SK-N-SH (cell line): ENCODE data around the gene ABCG1. TPM values are rescaled to one million over a fixed set of nuclear protein-coding genes. Genes with fewer than 3 reads are reported as not detected.

Experiments used
- CTCF ChIA-PET: fragments of 300-600, 350-600 bp; formaldehyde crosslinking; extraction: SDS; loops from one replicate; lab custom pipeline; 2021; lab: Yijun Ruan, JAX
- POLR2A ChIA-PET: fragments of 350-600 bp; sonication (Branson Sonifier 250); formaldehyde crosslinking; extraction: SDS; loops from one replicate; lab custom pipeline; 2020; ENCODE audit warnings: antibody characterized with exemption, inconsistent platforms; lab: Yijun Ruan, JAX
- DNase-seq: peaks from one replicate; pipeline ENCODE4 v3.0.0; 2012
- H2AFZ ChIP-seq: fragments of 200-600 bp; sonication (generic); 2 replicates; pipeline ENCODE4 v1.8.1; 2016; ENCODE audit warnings: antibody characterized with exemption, mild to moderate bottlenecking, low read depth
- H3F3A ChIP-seq: fragments of 200-600 bp; sonication (generic); replicated peaks from 2 replicates; pipeline ENCODE3; 2016; ENCODE audit warnings: antibody characterized with exemption, mild to moderate bottlenecking; ENCODE audit not compliant: insufficient read depth
- H3K27ac ChIP-seq, 2 experiments: fragments of 200-500 bp in 1 of 2; fragments of 200-600 bp in 1 of 2; sonication (Bioruptor generic) in 1 of 2; sonication (generic), shearing (Covaris generic) in 1 of 2; 2 replicates each; pipeline versions ENCODE4 v1.5.1 to v1.6.1; 2014 to 2016; ENCODE audit warnings: low read depth in 2 of 2, inconsistent platforms in 1 of 2, low read length in 1 of 2, mild to moderate bottlenecking in 1 of 2, mixed read lengths in 1 of 2
- H3K27me3 ChIP-seq: fragments of 200-600 bp; sonication (generic), shearing (Covaris generic); 2 replicates; pipeline ENCODE4 v1.6.1; 2016; ENCODE audit warnings: mixed run types; ENCODE audit not compliant: insufficient read depth
- H3K36me3 ChIP-seq, 2 experiments: fragments of 200-500 bp in 1 of 2; fragments of 200-600 bp in 1 of 2; sonication (Bioruptor generic) in 1 of 2; sonication (generic) in 1 of 2; replicated peaks in 1 of 2; 2 replicates each; pipeline versions ENCODE3 to v1.5.1; 2014 to 2016; ENCODE audit warnings: low read length in 1 of 2, mild to moderate bottlenecking in 1 of 2; ENCODE audit not compliant: insufficient read depth in 2 of 2, control insufficient read depth in 1 of 2
- H3K4me1 ChIP-seq, 2 experiments: fragments of 200-500 bp in 1 of 2; fragments of 200-600 bp in 1 of 2; sonication (Bioruptor generic) in 1 of 2; sonication (generic), shearing (Covaris generic) in 1 of 2; 2 replicates each; pipeline versions ENCODE4 v1.5.1 to v1.6.1; 2014 to 2016; ENCODE audit warnings: low read depth in 1 of 2, low read length in 1 of 2, mixed run types in 1 of 2; ENCODE audit not compliant: insufficient read depth in 2 of 2, control insufficient read depth in 1 of 2
- H3K4me2 ChIP-seq: fragments of 200-600 bp; sonication (generic), shearing (Covaris generic); 2 replicates; pipeline ENCODE4 v1.6.1; 2017; ENCODE audit warnings: mixed run types
- H3K4me3 ChIP-seq, 2 experiments: fragments of 200-500 bp in 1 of 2; fragments of 200-600 bp in 1 of 2; sonication (Bioruptor generic) in 1 of 2; sonication (generic), shearing (Covaris generic) in 1 of 2; 2 replicates each; pipeline versions ENCODE4 v1.5.1 to v1.8.1; 2014 to 2016; ENCODE audit warnings: low read depth in 2 of 2, inconsistent platforms in 1 of 2, low read length in 1 of 2, mild to moderate bottlenecking in 1 of 2, mixed read lengths in 1 of 2, moderate library complexity in 1 of 2
- H3K79me2 ChIP-seq: fragments of 200-600 bp; sonication (generic); 2 replicates; pipeline ENCODE4 v1.8.1; 2017; ENCODE audit warnings: mild to moderate bottlenecking; ENCODE audit not compliant: insufficient read depth
- H3K9ac ChIP-seq: fragments of 200-600 bp; sonication (generic); 2 replicates; pipeline ENCODE4 v1.6.1; 2017; ENCODE audit warnings: mixed run types
- H3K9me2 ChIP-seq: fragments of 200-600 bp; sonication (generic); 2 replicates; pipeline ENCODE4 v1.6.1; 2017; ENCODE audit warnings: mixed run types
- H3K9me3 ChIP-seq: fragments of 200-600 bp; sonication (generic); 2 replicates; pipeline ENCODE4 v1.6.1; 2017; ENCODE audit warnings: mixed run types, mild to moderate bottlenecking, moderate library complexity
- H4K20me1 ChIP-seq: fragments of 200-600 bp; sonication (generic); 2 replicates; pipeline ENCODE4 v1.6.1; 2017; ENCODE audit warnings: mild to moderate bottlenecking, mixed run types; ENCODE audit not compliant: insufficient read depth
- CHD2 ChIP-seq: fragments of 150-350 bp; IDR thresholded peaks from 2 replicates; pipeline ENCODE4 v1.6.1; 2018; ENCODE audit warnings: low read length; ENCODE audit not compliant: partially characterized antibody
- EP300 ChIP-seq, 2 experiments: IDR thresholded peaks; 2 replicates each; pipeline versions ENCODE4 v1.4.0 to v1.6.1; 2012; ENCODE audit warnings: borderline replicate concordance in 1 of 2, low read depth in 1 of 2, low read length in 1 of 2
- EZH2phosphoT487 ChIP-seq: fragments of 200-600 bp; sonication (generic); IDR thresholded peaks from 2 replicates; pipeline ENCODE4 v1.6.1; 2017; ENCODE audit warnings: low read depth, mixed run types, mild to moderate bottlenecking, antibody characterized with exemption, moderate library complexity, borderline replicate concordance
- FOXJ3 ChIP-seq: sonication (generic); formaldehyde crosslinking; IDR thresholded peaks from 2 replicates; pipeline ENCODE4 v1.5.1; 2020; ENCODE audit warnings: mild to moderate bottlenecking, missing genetic modification reagents
- FOXM1 ChIP-seq: IDR thresholded peaks from 2 replicates; pipeline ENCODE4 v1.4.0; 2012; ENCODE audit warnings: low read depth, mild to moderate bottlenecking
- GATA2 ChIP-seq: sonication (generic); formaldehyde crosslinking; IDR thresholded peaks from 2 replicates; pipeline ENCODE4 v1.5.0; 2020; ENCODE audit warnings: mild to moderate bottlenecking, missing genetic modification reagents
- MXI1 ChIP-seq: IDR thresholded peaks from 2 replicates; pipeline ENCODE4 v1.6.1; 2012; ENCODE audit warnings: mild to moderate bottlenecking, low read depth, low read length, improper control_type of control experiment
- NRF1 ChIP-seq: IDR thresholded peaks from 2 replicates; pipeline ENCODE4 v1.6.1; 2012; ENCODE audit warnings: low read depth, mild to moderate bottlenecking, low read length
- POLR2AphosphoS5 ChIP-seq: IDR thresholded peaks from 2 replicates; pipeline ENCODE4 v1.6.1; 2012; ENCODE audit warnings: low read depth, low read length
- RCOR1 ChIP-seq: fragments of 150-350 bp; IDR thresholded peaks from 2 replicates; pipeline ENCODE4 v1.6.1; 2017; ENCODE audit warnings: antibody characterized with exemption, low read length
- RFX5 ChIP-seq: IDR thresholded peaks from 2 replicates; pipeline ENCODE4 v1.6.1; 2012; ENCODE audit warnings: mild to moderate bottlenecking, improper control_type of control experiment, low read length
- RXRA ChIP-seq: IDR thresholded peaks from 2 replicates; pipeline ENCODE4 v1.4.0; 2012; ENCODE audit warnings: low read depth, mild to moderate bottlenecking, borderline replicate concordance
- SIN3A ChIP-seq: IDR thresholded peaks from 2 replicates; pipeline ENCODE4 v1.6.1; 2012; ENCODE audit warnings: low read depth, mild to moderate bottlenecking, low read length, moderate library complexity, borderline replicate concordance
- SMC3 ChIP-seq: IDR thresholded peaks from 2 replicates; pipeline ENCODE4 v1.6.1; 2012; ENCODE audit warnings: low read depth, low read length, improper control_type of control experiment
- TAF1 ChIP-seq: IDR thresholded peaks from 2 replicates; pipeline ENCODE4 v1.6.1; 2012; ENCODE audit warnings: low read depth, mild to moderate bottlenecking, low read length, moderate library complexity, borderline replicate concordance
- TCF12 ChIP-seq: IDR thresholded peaks from 2 replicates; pipeline ENCODE4 v1.4.0; 2012
- WGBS: methylation state at CpG from one replicate; pipeline ENCODE4 v1.1.6; 2017; ENCODE audit warnings: low lambda C conversion rate; 5-methylcytosine and 5-hydroxymethylcytosine counted together
- polyA plus RNA-seq, 3 experiments: library from polyadenylated mRNA; depleted of rRNA; stranded (reverse); fragments of >200 nt; gene quantifications; 2 replicates each; pipeline ENCODE4 v1.2.3, GENCODE V29; 2012
- TF ChIP-seq, protein P1 (sequence below): IDR thresholded peaks from 2 replicates; pipeline ENCODE4 v1.4.0; 2012; ENCODE audit warnings: low read depth, borderline replicate concordance
- TF ChIP-seq, protein P2 (sequence below): fragments of 150-350 bp; IDR thresholded peaks from 2 replicates; pipeline ENCODE4 v1.6.1; 2017; ENCODE audit warnings: antibody characterized with exemption, low read length, low read depth, borderline replicate concordance
- TF ChIP-seq, protein P3 (sequence below): IDR thresholded peaks from 2 replicates; pipeline ENCODE4; 2012

ABCG1 gene
- polyA plus RNA-seq, 1 of the 3 experiments (the other 2 are of a cell fraction): 0.07 TPM

DNA sequence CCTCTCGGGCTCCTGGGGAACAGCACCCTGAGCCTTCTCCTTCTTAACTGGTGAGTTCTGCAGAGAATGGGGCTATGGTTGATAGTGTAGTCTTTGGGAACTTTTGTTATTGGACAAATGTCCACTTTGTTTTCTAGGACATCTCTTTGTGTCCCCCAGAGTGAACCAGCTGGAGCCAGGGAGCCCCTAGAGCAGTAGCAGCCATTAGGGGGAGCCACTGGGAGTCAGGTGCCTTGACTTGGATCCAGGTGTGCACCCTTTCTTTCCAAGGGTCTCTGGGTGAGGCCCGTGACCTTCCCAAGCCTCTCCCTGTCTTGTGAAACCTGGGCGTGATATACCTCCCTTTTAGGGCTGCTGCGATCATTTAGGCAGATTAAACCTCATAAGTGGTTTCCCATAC lies 36.9 kb downstream of the ABCG1 start:
- no peaks in the 10 kb centered on the region for H3K36me3 ChIP-seq
- 75% methylated on average over 2 of the region's 4 CpGs for WGBS
- H3F3A ChIP-seq: no peaks in the 10 kb centered on the region
- H2AFZ ChIP-seq: no peak overlapping the region
- H3K9ac ChIP-seq: no peak overlapping the region
- no peaks in the 10 kb centered on the region for H4K20me1 ChIP-seq
- CTCF ChIA-PET: no interaction called here
- no peak for DNase-seq
- H3K4me2 ChIP-seq: no peak overlapping the region
- no peak overlapping the region for H3K27ac ChIP-seq
- peaks cover 0 to 40% of the 10 kb centered on the region in 2 experiments; a peak in 1 of 4 replicates for H3K4me1 ChIP-seq
- POLR2A ChIA-PET: no interaction called here
- H3K9me2 ChIP-seq: no peaks in the 10 kb centered on the region
- no peaks in the 10 kb centered on the region for H3K9me3 ChIP-seq
- TF ChIP-seq EZH2phosphoT487 (no peak), CHD2 (no peak), GATA2 (CRISPR knock-in tag) (no peak), NRF1 (no peak), MXI1 (no peak), TAF1 (no peak), TCF12 (no peak), RFX5 (no peak), POLR2AphosphoS5 (no peak)
- TF ChIP-seq, protein P1, sequence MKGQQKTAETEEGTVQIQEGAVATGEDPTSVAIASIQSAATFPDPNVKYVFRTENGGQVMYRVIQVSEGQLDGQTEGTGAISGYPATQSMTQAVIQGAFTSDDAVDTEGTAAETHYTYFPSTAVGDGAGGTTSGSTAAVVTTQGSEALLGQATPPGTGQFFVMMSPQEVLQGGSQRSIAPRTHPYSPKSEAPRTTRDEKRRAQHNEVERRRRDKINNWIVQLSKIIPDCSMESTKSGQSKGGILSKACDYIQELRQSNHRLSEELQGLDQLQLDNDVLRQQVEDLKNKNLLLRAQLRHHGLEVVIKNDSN: no peak
- H3K79me2 ChIP-seq: no peaks in the 10 kb centered on the region
- H3K4me3 ChIP-seq: no peak overlapping the region
- no peaks in the 10 kb centered on the region for H3K27me3 ChIP-seq

DNA sequence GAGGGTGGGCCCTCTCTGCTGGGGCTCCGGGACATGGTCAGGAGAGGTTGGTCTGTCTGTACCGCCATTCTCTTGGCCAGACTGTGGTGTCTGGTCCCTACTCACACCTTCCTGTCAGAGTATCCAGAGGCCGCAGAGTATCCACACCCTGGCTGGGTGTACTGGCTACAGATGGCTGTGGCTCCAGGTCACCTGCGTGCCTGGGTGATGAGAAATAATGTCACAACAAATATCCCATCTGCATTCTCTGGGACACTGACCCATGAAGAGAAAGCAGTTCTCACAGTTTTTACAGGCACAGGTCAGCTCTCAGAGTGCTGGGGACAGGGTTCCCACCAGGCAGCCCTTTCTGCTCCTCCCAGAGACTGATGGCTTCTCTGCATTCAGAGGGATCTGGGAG lies 37.4 kb downstream of the ABCG1 start:
- Histone ChIP-seq H3K79me2 (no peaks in the 10 kb centered on the region), H3K4me2 (no peak overlapping the region), H3K9me3 (no peaks in the 10 kb centered on the region), H3K36me3 (no peaks in the 10 kb centered on the region), H2AFZ (no peak overlapping the region)
- POLR2A ChIA-PET: no interaction called here
- DNase-seq: no peak
- no peak for TF ChIP-seq TCF12
- TF ChIP-seq, protein P2, sequence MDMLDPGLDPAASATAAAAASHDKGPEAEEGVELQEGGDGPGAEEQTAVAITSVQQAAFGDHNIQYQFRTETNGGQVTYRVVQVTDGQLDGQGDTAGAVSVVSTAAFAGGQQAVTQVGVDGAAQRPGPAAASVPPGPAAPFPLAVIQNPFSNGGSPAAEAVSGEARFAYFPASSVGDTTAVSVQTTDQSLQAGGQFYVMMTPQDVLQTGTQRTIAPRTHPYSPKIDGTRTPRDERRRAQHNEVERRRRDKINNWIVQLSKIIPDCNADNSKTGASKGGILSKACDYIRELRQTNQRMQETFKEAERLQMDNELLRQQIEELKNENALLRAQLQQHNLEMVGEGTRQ: no peak
- TF ChIP-seq RCOR1: no peak
- TF ChIP-seq, protein P3, sequence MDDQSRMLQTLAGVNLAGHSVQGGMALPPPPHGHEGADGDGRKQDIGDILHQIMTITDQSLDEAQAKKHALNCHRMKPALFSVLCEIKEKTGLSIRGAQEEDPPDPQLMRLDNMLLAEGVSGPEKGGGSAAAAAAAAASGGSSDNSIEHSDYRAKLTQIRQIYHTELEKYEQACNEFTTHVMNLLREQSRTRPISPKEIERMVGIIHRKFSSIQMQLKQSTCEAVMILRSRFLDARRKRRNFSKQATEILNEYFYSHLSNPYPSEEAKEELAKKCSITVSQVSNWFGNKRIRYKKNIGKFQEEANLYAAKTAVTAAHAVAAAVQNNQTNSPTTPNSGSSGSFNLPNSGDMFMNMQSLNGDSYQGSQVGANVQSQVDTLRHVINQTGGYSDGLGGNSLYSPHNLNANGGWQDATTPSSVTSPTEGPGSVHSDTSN: no peak
- no peak for TF ChIP-seq FOXJ3 (CRISPR knock-in tag)
- TF ChIP-seq NRF1: no peak
- no peak for TF ChIP-seq EP300 (IDR thresholded peaks at IDR 0.05; ENCODE audit: borderline replicate concordance in 1 of 2, low read depth in 1 of 2, low read length in 1 of 2)
- TF ChIP-seq MXI1: no peak
- TF ChIP-seq SMC3: no peak
- TF ChIP-seq RXRA: no peak
- TF ChIP-seq SIN3A: no peak
- no peak for TF ChIP-seq FOXM1
- TF ChIP-seq RFX5: no peak
- TF ChIP-seq, all 33 proteins: peak for 0
- no CpG with 5 or more reads among the region's 4 CpGs for WGBS
- Histone ChIP-seq H3K4me1 (peaks cover 0 to 40% of the 10 kb centered on the region in 2 experiments; a peak in 1 of 4 replicates), H3K27me3 (no peaks in the 10 kb centered on the region), H3K4me3 (no peak overlapping the region), H3K9me2 (no peaks in the 10 kb centered on the region), H3F3A (no peaks in the 10 kb centered on the region), H3K9ac (no peak overlapping the region), H4K20me1 (no peaks in the 10 kb centered on the region), H3K27ac (no peak overlapping the region)
- CTCF ChIA-PET: no interaction called here
